K562 (cell line): ENCODE measurements around the gene ITGA11. TPM values are rescaled to one million over a fixed set of nuclear protein-coding genes. Genes with fewer than 3 reads are reported as not detected.

Experiments used
- ATAC-seq: fragments of 200-7000 bp; cut with Tn5 transposase; 3 replicates; pipeline ENCODE4 v1.9.1; 2020; ENCODE audit warnings: moderate library complexity
- BruUV-seq: library from RNA; stranded (reverse); fragments of 400-500 nt; replicated peaks from 2 replicates; lab custom pipeline; 2021; lab: Mats Ljungman, UMichigan
- CTCF ChIA-PET: fragments of 300-600 bp; formaldehyde crosslinking; extraction: SDS; loops from one replicate; lab custom pipeline; 2021; ENCODE audit warnings: low intra/inter-chr PET ratio; lab: Yijun Ruan, JAX
- POLR2A ChIA-PET: fragments of 300-600, 350-650 bp; sonication (Branson Sonifier 250); formaldehyde crosslinking; extraction: SDS; loops from one replicate; lab custom pipeline; 2021; ENCODE audit warnings: antibody characterized with exemption, inconsistent platforms; lab: Yijun Ruan, JAX
- DNase-seq, 4 experiments: peaks; one replicate each; pipeline versions ENCODE4 v3.0.0 to v3.0.0-alpha.2; 2011 to 2018; ENCODE audit warnings: low spot score in 3 of 4, mixed read lengths in 3 of 4; ENCODE audit errors: extremely low read depth in 1 of 4
- FAIRE-seq: peaks from 2 replicates; lab custom pipeline; 2011; peaks lifted over from hg19 to GRCh38; lab: Jason Lieb, UNC
- H2AFZ ChIP-seq: 2 replicates; pipeline ENCODE4 v1.6.0; 2011; ENCODE audit warnings: low read depth, low read length, control low read depth, inconsistent platforms
- H3K27ac ChIP-seq: fragments of 200-600 bp; 3 replicates; pipeline ENCODE4 v1.8.0; 2011; ENCODE audit warnings: low read depth, mild to moderate bottlenecking, control low read depth, inconsistent platforms, low read length, moderate library complexity, mixed read lengths; ENCODE audit errors: extremely low read depth
- H3K27me3 ChIP-seq, 2 experiments: fragments of 300-600 bp in 1 of 2; 2 replicates in 1 of 2; 3 replicates in 1 of 2; pipeline versions ENCODE4 v1.6.0 to v1.8.0; 2011; ENCODE audit warnings: inconsistent platforms in 2 of 2, low read length in 2 of 2, mild to moderate bottlenecking in 1 of 2, mixed read lengths in 1 of 2, moderate library complexity in 1 of 2; ENCODE audit not compliant: control insufficient read depth in 2 of 2, insufficient read depth in 2 of 2
- H3K36me3 ChIP-seq: fragments of 300-600 bp; 3 replicates; pipeline ENCODE4 v1.8.0; 2011; ENCODE audit warnings: mild to moderate bottlenecking, low read length, inconsistent platforms; ENCODE audit not compliant: control insufficient read depth, insufficient read depth
- H3K4me1 ChIP-seq, 2 experiments: fragments of 200-600 bp in 1 of 2; replicated peaks in 1 of 2; 2 replicates in 1 of 2; 3 replicates in 1 of 2; pipeline versions ENCODE4 v1.5.1 to v1.8.0; 2011; ENCODE audit warnings: inconsistent platforms in 2 of 2, low read length in 2 of 2, mild to moderate bottlenecking in 1 of 2, mixed read lengths in 1 of 2, moderate library complexity in 1 of 2; ENCODE audit not compliant: control insufficient read depth in 2 of 2, insufficient read depth in 2 of 2
- H3K4me2 ChIP-seq: 2 replicates; pipeline ENCODE4 v1.6.1; 2011; ENCODE audit warnings: low read length, control low read depth, inconsistent platforms, mixed read lengths; ENCODE audit not compliant: insufficient read depth
- H3K4me3 ChIP-seq: fragments of 200-600 bp; sonication (generic), shearing (Covaris generic); 2 replicates; pipeline ENCODE4 v1.5.1; 2016; ENCODE audit warnings: control low read depth, inconsistent platforms
- H3K79me2 ChIP-seq: fragments of 200-600 bp; 3 replicates; pipeline ENCODE4 v1.8.0; 2011; ENCODE audit warnings: low read length, inconsistent platforms; ENCODE audit not compliant: control insufficient read depth, insufficient read depth
- H3K9ac ChIP-seq, 2 experiments: 2 replicates each; pipeline versions ENCODE4 v1.6.0 to v1.6.1; 2011; ENCODE audit warnings: low read depth in 2 of 2, low read length in 2 of 2, control low read depth in 1 of 2, inconsistent platforms in 1 of 2, mild to moderate bottlenecking in 1 of 2, mixed read lengths in 1 of 2; ENCODE audit not compliant: insufficient read depth in 1 of 2
- H3K9me1 ChIP-seq: one replicate; pipeline ENCODE4 v1.6.0; 2011; ENCODE audit warnings: inconsistent platforms, mild to moderate bottlenecking, low read length, moderate library complexity; ENCODE audit not compliant: control insufficient read depth, insufficient read depth
- H3K9me3 ChIP-seq: replicated peaks from 2 replicates; pipeline ENCODE4 v1.5.1; 2011; ENCODE audit warnings: low read depth, low read length, inconsistent platforms; ENCODE audit not compliant: control insufficient read depth, insufficient read depth
- H4K20me1 ChIP-seq: replicated peaks from 2 replicates; pipeline ENCODE4 v1.6.1; 2011; ENCODE audit warnings: low read length, inconsistent platforms, mixed read lengths; ENCODE audit not compliant: control insufficient read depth, insufficient read depth
- KLF16 ChIP-seq: IDR thresholded peaks from 2 replicates; pipeline ENCODE4 v1.6.1; 2016; ENCODE audit warnings: antibody characterized with exemption
- PREB ChIP-seq: sonication (generic); formaldehyde crosslinking; IDR thresholded peaks from 2 replicates; pipeline ENCODE4 v1.8.1; 2023; ENCODE audit warnings: mild to moderate bottlenecking, missing genetic modification reagents
- SFPQ ChIP-seq: fragments of 200-400 bp; formaldehyde crosslinking; IDR thresholded peaks from 2 replicates; pipeline ENCODE4 v1.6.1; 2017; ENCODE audit warnings: mild to moderate bottlenecking, low read depth, low read length, moderate library complexity
- TCF7L2 ChIP-seq: fragments of 150-350 bp; IDR thresholded peaks from 2 replicates; pipeline ENCODE4 v1.6.1; 2016; ENCODE audit warnings: low read depth, mild to moderate bottlenecking, low read length, moderate library complexity
- ZEB2 ChIP-seq: fragments of 450-650 bp; IDR thresholded peaks from 2 replicates; pipeline ENCODE4 v1.6.1; 2016
- ZNF280A ChIP-seq: fragments of 450-650 bp; IDR thresholded peaks from 2 replicates; pipeline ENCODE4 v1.6.1; 2018; ENCODE audit warnings: mild to moderate bottlenecking, low read depth; ENCODE audit not compliant: partially characterized antibody
- WGBS: fragments of 100-300 bp; shearing (Covaris generic); methylation state at CpG from one replicate; pipeline ENCODE4 v1.1.6; 2016; ENCODE audit warnings: low coverage, mixed read lengths; ENCODE audit not compliant: insufficient coverage; ENCODE audit errors: missing lambda C conversion rate; 5-methylcytosine and 5-hydroxymethylcytosine counted together
- in situ Hi-C: fragments of 300-500 bp; cut with MboI; formaldehyde crosslinking; loops from 4 replicates; pipeline ENCODE4 v1.15.0; 2018; ENCODE audit warnings: inconsistent platforms, mixed read lengths
- intact Hi-C: fragments of 100-400 bp; cut with micrococcal nuclease; formaldehyde crosslinking; loops from 2 replicates; pipeline ENCODE4 v1.14.2; 2022
- polyA plus RNA-seq, 8 experiments: library from polyadenylated mRNA; depleted of rRNA in 4 of 8; stranded (reverse) in 5 of 8; unstranded in 3 of 8; fragments of >200 nt; fragmentation: Nextera tagmentation in 2 of 8; fragmentation: Illumina TruSeq in 1 of 8; extraction: Ambion mirVana in 2 of 8; extraction: Trizol in 1 of 8; gene quantifications; 2 replicates each; pipeline versions ENCODE4 v1.2.1 to v1.2.3, GENCODE V29; 2011 to 2014; ENCODE audit warnings: inconsistent platforms in 1 of 8, missing spikeins in 1 of 8
- total RNA-seq, 7 experiments: library from RNA; depleted of rRNA in 6 of 7; stranded (reverse); fragments of >200 nt in 6 of 7; fragmentation: Illumina TruSeq in 2 of 7; extraction: Trizol in 2 of 7; gene quantifications; 2 replicates each; pipeline versions ENCODE4 v1.2.1 to v1.2.3, GENCODE V29; 2011 to 2021; ENCODE audit warnings: low replicate concordance in 1 of 7
- TF ChIP-seq, protein P1 (sequence below): fragments of 250-450 bp; sonication (Bioruptor Pico); IDR thresholded peaks from 2 replicates; pipeline ENCODE4 v1.4.0; 2020
- TF ChIP-seq, protein P2 (sequence below): IDR thresholded peaks from 3 replicates; pipeline ENCODE4 v1.6.1; 2011; ENCODE audit warnings: borderline replicate concordance, mild to moderate bottlenecking; ENCODE audit not compliant: insufficient read length, insufficient read depth

Gene ITGA11
- total and polyA plus RNA-seq, 9 of the 15 experiments (the other 6 are each of a cell fraction or from before 2014, with no cell fraction given) = 0.01 TPM; not detected in 8

DNA sequence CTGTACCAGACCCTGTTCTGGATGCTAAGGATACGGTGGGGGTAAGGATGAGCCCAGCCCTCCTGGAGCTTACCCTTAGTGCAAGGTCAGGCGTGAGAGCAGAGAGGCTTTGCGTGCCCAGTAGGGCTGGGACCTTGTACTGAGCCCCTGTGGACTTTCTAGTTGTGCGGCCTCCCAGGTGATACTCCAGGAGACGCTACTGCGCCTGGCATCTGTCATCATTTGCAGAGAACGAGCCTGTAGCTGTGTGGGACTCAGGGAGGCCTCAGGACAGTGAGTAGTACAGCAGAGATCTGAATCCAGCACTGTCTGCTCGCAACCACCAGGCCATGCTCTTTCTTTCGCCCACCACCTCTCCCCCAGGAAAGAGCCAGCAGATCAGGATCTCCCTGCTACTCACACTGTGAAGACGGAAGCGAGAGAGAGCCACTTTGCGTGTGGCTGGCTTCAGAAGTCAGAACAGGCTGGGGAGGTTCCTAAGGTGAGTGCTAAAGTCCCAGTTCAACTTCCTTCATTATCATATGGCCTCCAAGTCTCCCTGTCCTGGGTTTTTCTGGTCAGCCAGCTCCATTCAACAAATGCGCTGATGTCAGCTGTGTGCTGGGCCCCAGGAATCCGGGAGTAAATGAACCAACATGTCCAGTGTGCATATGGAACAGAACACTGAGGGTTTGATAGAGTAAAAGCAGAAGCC, 38.2 kb upstream of the ITGA11 start:
- intact Hi-C loops (no loop called here), in situ Hi-C loops (no loop called here)
- FAIRE-seq (no peak), ATAC-seq (0 out of 3 replicates have a peak, but pooled peaks have one; percentile 25), DNase-seq (no peak)
- 4% methylated on average over 14 of the region's 14 CpGs for WGBS
- Histone ChIP-seq H3K27ac (no peak overlapping the region), H3K36me3 (no peaks in the 10 kb centered on the region), H4K20me1 (no peaks in the 10 kb centered on the region), H3K4me3 (no peak overlapping the region), H3K9ac (no peak overlapping the region), H3K9me1 (no peaks in the 10 kb centered on the region), H3K27me3 (peaks cover 6 to 22% of the 10 kb centered on the region in 2 experiments; a peak in 4 of 5 replicates), H3K4me1 (peaks cover 0 to 5% of the 10 kb centered on the region in 2 experiments; a peak in 2 of 5 replicates), H2AFZ (no peak overlapping the region), H3K9me3 (no peaks in the 10 kb centered on the region), H3K4me2 (no peak overlapping the region), H3K79me2 (no peaks in the 10 kb centered on the region)
- no TSS peak for BruUV-seq
- CTCF ChIA-PET = no interaction called here
- TF ChIP-seq TCF7L2 (no peak), PREB (CRISPR knock-in tag) (no peak), ZEB2 (no peak), KLF16 (no peak), ZNF280A (no peak), SFPQ (no peak)
- TF ChIP-seq, protein P1, sequence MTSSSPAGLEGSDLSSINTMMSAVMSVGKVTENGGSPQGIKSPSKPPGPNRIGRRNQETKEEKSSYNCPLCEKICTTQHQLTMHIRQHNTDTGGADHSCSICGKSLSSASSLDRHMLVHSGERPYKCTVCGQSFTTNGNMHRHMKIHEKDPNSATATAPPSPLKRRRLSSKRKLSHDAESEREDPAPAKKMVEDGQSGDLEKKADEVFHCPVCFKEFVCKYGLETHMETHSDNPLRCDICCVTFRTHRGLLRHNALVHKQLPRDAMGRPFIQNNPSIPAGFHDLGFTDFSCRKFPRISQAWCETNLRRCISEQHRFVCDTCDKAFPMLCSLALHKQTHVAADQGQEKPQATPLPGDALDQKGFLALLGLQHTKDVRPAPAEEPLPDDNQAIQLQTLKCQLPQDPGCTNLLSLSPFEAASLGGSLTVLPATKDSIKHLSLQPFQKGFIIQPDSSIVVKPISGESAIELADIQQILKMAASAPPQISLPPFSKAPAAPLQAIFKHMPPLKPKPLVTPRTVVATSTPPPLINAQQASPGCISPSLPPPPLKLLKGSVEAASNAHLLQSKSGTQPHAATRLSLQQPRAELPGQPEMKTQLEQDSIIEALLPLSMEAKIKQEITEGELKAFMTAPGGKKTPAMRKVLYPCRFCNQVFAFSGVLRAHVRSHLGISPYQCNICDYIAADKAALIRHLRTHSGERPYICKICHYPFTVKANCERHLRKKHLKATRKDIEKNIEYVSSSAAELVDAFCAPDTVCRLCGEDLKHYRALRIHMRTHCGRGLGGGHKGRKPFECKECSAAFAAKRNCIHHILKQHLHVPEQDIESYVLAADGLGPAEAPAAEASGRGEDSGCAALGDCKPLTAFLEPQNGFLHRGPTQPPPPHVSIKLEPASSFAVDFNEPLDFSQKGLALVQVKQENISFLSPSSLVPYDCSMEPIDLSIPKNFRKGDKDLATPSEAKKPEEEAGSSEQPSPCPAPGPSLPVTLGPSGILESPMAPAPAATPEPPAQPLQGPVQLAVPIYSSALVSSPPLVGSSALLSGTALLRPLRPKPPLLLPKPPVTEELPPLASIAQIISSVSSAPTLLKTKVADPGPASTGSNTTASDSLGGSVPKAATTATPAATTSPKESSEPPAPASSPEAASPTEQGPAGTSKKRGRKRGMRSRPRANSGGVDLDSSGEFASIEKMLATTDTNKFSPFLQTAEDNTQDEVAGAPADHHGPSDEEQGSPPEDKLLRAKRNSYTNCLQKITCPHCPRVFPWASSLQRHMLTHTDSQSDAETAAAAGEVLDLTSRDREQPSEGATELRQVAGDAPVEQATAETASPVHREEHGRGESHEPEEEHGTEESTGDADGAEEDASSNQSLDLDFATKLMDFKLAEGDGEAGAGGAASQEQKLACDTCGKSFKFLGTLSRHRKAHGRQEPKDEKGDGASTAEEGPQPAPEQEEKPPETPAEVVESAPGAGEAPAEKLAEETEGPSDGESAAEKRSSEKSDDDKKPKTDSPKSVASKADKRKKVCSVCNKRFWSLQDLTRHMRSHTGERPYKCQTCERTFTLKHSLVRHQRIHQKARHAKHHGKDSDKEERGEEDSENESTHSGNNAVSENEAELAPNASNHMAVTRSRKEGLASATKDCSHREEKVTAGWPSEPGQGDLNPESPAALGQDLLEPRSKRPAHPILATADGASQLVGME (CRISPR knock-in tag) = no peak
- TF ChIP-seq, protein P2, sequence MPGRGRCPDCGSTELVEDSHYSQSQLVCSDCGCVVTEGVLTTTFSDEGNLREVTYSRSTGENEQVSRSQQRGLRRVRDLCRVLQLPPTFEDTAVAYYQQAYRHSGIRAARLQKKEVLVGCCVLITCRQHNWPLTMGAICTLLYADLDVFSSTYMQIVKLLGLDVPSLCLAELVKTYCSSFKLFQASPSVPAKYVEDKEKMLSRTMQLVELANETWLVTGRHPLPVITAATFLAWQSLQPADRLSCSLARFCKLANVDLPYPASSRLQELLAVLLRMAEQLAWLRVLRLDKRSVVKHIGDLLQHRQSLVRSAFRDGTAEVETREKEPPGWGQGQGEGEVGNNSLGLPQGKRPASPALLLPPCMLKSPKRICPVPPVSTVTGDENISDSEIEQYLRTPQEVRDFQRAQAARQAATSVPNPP = no peak
- POLR2A ChIA-PET = interaction anchor here (0.5 to 1.1 kb wide), 3 partner anchors 32 to 502 kb away, joined by 3 read pairs; no protein-coding TSS in a partner anchor
